ENCODE results near the gene ABCA5.

The ABCA5 gene, protein sequence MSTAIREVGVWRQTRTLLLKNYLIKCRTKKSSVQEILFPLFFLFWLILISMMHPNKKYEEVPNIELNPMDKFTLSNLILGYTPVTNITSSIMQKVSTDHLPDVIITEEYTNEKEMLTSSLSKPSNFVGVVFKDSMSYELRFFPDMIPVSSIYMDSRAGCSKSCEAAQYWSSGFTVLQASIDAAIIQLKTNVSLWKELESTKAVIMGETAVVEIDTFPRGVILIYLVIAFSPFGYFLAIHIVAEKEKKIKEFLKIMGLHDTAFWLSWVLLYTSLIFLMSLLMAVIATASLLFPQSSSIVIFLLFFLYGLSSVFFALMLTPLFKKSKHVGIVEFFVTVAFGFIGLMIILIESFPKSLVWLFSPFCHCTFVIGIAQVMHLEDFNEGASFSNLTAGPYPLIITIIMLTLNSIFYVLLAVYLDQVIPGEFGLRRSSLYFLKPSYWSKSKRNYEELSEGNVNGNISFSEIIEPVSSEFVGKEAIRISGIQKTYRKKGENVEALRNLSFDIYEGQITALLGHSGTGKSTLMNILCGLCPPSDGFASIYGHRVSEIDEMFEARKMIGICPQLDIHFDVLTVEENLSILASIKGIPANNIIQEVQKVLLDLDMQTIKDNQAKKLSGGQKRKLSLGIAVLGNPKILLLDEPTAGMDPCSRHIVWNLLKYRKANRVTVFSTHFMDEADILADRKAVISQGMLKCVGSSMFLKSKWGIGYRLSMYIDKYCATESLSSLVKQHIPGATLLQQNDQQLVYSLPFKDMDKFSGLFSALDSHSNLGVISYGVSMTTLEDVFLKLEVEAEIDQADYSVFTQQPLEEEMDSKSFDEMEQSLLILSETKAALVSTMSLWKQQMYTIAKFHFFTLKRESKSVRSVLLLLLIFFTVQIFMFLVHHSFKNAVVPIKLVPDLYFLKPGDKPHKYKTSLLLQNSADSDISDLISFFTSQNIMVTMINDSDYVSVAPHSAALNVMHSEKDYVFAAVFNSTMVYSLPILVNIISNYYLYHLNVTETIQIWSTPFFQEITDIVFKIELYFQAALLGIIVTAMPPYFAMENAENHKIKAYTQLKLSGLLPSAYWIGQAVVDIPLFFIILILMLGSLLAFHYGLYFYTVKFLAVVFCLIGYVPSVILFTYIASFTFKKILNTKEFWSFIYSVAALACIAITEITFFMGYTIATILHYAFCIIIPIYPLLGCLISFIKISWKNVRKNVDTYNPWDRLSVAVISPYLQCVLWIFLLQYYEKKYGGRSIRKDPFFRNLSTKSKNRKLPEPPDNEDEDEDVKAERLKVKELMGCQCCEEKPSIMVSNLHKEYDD (N-terminal part only)

DNA sequence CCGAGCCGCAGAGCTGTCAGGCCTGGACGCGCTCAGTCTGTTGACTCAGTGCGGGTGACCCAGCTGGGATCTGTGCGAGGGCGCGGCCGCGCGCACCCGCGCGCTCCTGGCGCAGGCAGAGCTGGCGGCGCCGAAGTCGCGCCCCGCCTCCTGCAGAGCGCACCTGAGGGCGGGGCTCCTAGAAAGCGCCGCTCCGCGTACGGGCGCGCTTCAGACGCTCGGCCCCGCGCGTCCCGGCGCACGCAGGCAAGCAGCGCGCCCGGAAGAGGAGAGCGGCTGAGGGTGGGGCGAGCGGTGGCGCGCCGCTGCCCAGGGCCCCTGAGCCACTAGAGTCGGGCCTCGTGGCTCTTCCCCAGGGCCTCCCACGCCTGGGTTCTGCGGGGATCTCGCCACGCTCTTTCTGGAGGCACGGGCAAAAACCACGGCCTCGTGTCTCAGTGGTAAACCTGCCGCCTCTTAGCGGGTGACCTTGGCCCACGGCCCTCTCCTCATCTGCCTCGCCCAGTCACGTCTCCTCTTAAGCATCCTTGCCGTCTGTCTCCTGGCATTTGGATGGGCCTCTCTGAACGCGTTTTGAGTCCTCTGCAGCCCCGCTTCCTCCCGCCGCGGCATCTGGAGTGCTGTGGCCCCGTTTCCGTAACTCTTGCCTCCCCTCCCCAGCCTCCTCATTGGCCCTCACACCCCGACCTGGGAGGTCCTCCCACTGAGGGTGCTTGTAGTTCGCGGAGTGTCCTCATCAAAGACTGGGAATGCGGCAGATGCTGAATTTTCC is at the start of gene ABCA5:
Gene ABCA5 (minus strand): TSS at position 74 of the 772 bp plus-strand sequence. CDS start 12,718 bp downstream, outside the sequence.
- FAIRE-seq = peak; percentile 85

DNA sequence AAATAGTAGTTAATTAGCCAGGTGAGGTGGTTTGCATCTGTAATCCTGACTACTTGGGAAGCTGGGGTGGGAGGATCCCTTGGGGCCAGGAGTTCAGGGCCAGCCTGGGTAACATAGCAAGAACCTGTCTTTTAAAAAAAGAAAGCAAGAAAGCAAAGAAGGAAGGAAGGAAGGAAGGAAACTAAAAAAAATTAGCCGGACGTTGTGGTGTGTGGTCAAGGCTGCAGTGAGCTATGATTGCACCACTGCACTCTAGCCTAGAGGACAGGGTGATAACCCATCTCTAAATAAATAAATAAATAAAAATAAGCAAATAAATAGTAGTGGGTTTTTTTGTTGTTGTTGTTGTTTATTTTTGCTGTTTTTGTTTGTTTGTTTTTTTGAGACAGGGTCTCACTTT is 48.3 kb upstream of the ABCA5 start:
- DNase-seq (ENCODE audit: low spot score) (no peak), FAIRE-seq (no peak)

More for the DNA sequence above, at the start of gene ABCA5:
- DNase-seq (ENCODE audit: low spot score) = peak; percentile 98

DNA sequence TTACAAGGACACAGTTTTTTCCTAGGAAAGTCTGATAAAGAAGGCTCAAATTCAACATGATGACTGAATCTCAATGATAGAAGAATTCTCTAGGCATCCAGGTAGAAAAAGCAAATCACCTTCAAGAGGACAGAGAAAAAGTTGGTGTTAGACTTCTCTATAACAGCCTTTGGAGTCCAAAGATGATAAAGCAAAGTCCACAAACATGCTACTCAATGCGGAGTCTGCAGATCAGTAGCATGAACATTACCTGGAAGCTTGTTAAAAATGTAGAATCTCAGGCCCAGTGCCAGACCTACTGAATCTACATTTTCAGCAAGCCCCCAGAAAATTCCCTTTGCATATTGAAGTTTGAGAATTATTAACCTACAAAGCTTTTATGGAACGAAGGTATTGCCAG is 46.1 kb upstream of the ABCA5 start:
- DNase-seq (ENCODE audit: low spot score) = no peak

DNA sequence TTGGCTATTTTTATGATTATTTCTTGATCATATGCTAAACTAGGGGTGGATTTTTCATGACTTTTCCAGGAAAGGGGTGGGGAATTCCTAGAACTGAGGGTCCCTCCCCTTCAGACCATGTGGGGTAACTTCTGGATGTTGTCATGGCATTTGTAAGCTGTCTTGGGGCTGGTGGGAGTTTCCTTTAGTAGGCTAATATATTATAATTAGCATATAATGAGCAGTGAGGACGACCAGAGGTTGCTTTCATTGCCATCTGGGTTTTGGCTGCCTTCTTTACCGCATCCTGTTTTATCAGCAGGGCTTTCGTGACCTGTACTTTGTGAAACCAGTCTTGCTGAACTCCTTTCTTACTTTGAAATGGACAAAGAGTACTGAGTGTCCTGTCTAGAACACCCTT is 40.4 kb upstream of the ABCA5 start:
- FAIRE-seq (no peak), DNase-seq (ENCODE audit: low spot score) (no peak)

More for the DNA sequence above, 46.1 kb upstream of the ABCA5 start:
- FAIRE-seq = no peak

DNA sequence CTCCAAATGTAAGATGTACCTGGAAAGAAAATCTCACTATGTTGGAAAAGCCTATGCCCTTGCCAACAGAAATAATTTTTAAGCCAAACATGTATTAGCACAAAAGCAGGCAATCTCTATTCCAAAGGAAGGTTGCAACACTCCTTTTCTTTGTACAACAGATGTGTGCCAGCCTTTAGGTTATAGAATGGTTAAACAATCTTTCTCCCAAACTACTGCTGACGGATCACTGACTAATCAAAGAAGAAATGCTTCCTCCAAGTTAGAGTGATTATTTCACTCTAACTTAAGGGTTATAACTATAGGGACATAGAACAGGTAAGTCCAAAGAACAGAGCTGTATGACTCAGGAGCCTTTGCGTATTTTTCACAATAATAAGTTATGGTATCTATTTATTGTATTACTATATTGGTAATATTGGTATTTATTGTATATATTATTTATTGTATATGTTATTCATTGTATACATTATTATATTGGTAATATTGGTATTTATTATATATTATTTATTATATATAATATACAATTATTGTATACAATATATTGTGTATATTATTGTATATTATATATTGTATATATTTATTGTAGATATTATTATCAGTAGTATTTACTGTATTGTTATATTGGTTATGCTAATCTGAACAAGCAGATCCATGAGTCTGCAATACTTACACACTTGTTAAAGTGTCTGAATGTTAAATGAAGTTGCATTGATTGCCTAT is 36.7 kb upstream of the ABCA5 start:
- FAIRE-seq (no peak), DNase-seq (ENCODE audit: low spot score) (no peak)

DNA sequence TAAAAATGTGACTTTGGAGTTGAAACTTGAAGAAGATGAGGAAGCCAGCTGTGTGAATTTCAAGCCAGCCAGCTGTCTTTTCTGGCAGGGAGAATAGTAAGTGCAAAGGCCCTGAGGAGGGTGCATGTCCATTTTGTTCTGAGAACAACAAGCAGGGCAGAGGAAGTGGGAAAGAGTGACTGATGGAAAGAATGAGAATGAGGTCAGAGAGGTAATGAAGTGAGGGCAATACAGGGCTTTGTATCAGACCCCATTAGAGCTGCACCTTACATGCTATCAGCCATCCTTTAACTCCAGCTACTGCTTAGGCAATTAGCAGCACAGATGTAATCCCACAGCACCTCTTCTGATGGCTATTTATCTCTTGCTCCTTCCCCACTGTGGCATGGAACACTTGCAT is 34.2 kb upstream of the ABCA5 start:
- DNase-seq (ENCODE audit: low spot score) = no peak
- no peak for FAIRE-seq

DNA sequence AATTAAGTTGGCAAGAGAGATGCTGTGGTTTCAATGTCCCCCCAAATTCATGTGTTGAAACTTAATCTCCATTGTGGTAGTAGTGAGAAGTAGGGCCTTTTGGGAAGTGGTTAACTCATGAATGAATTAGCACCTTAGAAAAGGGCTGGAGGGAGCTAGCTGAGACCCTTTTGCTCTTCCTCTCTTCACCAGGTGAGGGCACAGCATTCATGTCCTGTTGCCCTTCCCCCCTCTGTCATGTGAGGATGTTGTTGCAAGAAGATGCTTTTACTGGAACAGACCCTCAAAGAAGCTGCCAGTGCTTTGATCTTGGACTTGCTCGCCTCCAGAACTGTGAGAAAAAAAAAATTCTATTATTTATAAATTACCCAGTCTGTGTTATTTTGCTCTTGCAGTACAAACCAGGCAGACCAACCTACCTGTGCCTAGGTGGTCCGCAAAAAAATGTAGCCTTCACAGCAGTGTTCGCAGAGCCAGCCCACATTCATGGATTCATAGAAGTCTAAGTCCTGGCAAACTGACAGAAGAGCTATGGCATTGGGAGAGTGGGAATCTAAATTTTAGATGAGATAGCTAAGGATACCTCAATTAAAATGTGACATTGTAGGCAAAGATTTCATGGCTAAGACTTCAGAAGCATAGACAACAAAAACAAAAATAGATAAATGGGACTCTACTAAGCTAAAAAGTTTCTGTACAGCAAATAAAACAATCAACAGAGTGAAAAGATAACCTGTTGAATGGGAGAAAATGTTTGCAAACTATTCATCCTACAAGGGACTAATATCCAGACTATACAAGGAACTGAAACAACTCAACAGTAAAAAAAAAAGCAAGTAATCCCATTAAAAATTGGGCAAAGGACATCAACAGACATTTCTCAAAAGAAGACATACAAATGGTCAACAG is 32.0 kb upstream of the ABCA5 start:
- peak; percentile 16 for DNase-seq (ENCODE audit: low spot score)
- no peak for FAIRE-seq

DNA sequence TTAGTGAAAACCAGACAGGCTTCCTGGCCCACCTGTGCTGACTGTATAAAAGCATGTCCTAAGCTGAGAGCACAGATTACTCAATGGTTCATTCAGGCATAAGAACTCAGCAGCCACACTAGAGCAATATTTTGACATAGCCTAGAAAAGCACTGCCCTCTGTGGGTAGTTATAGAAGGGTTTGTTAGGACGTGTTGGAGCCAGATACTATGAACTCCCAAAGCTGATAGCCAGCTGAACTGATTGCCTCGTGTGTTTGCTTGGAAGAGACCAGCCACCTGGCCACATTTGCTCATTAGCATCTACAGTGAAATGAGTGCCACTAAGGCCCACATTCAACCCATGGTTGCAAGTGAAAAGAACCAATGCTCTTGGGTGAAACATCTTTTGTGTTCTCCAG is 30.8 kb upstream of the ABCA5 start:
- no peak for FAIRE-seq
- DNase-seq (ENCODE audit: low spot score) = no peak

DNA sequence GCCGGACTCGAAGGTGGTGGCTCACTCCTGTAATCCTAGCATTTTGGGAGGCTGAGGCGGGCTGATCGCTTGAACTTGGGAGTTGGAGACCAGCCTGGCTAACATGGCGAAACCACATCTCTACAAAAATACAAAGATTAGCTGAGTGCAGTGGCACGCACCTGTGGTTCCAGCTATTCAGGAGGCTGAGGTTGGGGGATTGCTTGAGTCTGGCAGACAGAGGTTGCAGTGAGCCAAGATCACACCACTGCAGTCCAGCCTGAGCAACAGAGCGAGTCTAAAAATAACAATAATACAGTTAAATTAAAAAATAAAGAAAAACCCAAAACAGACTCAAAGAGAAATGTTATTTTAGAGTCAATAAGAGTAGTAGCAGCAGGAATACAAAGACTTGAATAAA is 29.7 kb upstream of the ABCA5 start:
- DNase-seq (ENCODE audit: low spot score) (no peak), FAIRE-seq (no peak)

DNA sequence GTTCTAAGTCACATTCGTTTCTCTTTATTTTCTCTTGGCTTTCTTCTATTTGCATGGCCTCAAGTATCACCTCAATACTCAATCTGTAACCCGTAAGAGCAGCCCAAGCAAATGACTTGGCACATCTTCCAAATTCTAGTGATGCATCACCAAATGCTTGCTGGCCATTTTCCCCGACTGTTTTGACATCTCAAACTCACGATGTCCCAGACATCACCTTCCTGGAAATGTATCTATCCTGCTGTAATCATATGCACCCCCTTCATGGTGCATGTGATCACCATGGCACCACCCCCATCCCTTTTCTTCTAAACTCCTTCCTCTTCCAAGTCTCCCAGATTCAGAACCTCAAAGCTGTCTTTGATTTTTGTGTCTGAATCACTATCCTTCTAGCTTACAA is 24.0 kb upstream of the ABCA5 start:
- no peak for FAIRE-seq
- DNase-seq (ENCODE audit: low spot score) = no peak

DNA sequence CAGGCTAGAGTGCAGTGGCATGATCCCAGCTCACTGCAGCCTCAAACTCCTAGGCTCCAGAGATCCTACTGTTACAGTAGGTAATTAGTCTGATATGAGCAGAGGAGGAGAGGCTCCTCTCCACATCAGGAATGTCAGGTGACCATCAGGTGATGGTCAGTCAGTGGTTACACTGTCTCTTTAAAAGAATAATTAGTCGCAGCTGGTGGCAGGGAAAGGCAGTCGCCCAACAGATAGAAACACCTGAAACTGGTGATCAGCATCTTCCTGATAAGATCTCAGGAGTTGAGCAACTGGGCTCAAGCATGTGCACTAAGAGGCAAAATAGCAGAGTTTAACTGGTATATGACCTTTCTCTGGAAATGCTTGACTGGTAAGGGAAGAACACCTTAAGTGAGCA is 21.5 kb upstream of the ABCA5 start:
- DNase-seq (ENCODE audit: low spot score) (no peak), FAIRE-seq (peak; percentile 44)

DNA sequence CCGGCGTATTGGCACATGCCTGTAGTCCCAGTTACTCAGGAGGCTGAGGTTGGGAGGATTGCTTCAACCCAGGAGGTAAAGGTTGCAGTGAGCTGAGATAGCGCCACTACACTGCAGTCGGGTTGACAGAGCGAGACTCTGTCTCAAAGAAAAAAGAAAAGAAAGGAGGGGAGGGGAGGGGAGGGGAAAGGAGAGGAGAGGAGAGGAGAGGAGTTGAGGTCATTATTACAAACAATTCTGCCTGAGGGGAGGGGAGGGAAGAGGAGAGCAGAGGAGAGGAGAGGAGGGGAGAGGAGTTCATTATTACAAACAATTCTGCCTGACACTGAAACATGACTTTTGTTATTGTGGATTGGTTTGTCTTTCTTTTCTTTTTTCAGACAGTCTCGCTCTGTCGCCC is 19.8 kb upstream of the ABCA5 start:
- DNase-seq (ENCODE audit: low spot score) = no peak

DNA sequence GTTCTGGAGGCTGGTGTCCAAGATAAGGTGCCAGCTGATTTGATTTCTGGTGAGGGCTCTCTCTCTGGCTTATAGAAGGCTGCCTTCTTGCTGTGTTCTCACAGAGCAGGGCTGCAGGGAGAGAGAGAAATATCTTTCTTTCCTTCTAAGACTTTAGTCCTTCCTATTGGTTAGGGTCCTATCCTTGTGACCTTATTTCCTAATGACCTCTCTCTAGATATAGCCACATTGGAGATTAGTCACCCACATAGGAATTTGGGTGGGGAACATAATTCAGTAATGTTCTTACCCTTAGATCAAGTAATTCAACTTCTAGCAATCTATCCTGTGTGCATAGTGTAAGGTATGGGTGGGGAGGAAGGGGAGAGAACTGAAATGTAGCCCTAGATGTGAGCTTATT is 18.0 kb upstream of the ABCA5 start:
- FAIRE-seq (peak; percentile 68), DNase-seq (ENCODE audit: low spot score) (peak; percentile 52)

More for the DNA sequence above, 19.8 kb upstream of the ABCA5 start:
- FAIRE-seq = no peak

DNA sequence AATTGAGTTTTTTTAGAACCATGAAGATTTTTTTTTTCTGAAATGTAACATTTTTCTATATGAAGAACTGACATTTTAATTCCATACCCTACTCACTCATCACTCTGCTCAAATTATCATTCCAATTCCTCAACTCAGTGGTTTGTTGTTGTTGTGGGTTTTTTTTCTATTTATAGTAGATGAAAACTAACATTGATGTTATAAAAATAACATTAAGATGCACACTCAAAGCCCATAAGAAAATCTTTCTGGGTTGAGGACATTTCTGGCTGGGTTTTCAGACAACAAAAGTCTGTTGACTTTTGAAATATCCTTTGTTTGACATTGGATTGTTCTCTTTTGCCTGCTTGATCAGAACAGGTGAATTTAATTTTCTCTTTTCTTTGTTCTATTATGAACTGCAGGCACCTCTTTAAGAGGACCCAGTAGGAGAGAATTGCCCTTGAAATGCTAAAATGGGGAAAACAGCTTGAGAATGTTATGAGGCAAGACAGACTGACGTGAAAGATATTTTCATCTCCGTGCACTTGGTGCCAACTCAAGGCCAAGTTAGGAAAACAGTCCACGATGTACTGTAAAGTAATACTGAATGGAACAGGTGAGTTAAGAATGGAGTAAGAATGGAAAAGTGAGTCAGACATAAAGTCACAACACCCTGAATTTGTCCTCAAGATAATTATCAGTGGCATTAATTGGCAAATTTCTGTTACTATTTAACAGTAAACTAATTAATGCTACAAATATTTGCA is 16.1 kb upstream of the ABCA5 start:
- no peak for FAIRE-seq

DNA sequence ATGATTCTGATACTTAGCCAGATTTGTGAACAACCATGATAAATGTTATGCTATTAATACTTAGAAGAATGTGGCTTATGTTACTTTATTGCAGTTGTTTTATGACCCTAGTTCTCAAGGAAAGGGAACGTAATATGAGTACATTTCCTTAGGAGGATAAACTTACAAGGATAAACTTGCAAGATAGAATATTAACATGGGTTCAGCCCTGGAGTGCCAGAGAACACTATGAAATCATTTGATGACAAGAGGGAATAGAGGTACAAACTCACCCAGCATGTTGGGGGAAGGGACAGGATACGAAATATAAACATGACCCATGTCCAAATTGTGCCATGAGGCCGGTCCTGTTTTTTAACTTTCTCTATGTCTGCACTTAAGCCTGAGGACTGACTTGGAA is 13.0 kb upstream of the ABCA5 start:
- FAIRE-seq (no peak), DNase-seq (ENCODE audit: low spot score) (no peak)

More for the DNA sequence above, 16.1 kb upstream of the ABCA5 start:
- no peak for DNase-seq (ENCODE audit: low spot score)

DNA sequence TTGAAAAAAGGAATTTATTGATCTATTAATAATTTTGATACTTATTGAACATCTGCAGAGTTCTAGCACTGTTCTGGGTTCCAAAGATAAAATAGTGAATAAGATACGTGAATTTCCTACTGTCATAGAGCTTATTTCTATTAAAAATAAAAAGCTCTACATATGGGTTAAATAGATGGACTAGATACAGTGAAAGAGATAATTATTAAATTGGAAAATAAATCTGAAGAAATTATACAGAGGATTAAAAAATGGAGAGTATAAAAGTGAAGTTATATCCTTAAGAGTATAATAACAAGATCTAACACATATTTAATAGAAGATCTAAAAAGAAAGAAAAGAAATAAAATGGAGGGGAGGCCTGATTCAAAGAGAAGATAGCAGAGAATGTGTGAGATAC is 10.1 kb upstream of the ABCA5 start:
- FAIRE-seq (no peak), DNase-seq (ENCODE audit: low spot score) (no peak)

DNA sequence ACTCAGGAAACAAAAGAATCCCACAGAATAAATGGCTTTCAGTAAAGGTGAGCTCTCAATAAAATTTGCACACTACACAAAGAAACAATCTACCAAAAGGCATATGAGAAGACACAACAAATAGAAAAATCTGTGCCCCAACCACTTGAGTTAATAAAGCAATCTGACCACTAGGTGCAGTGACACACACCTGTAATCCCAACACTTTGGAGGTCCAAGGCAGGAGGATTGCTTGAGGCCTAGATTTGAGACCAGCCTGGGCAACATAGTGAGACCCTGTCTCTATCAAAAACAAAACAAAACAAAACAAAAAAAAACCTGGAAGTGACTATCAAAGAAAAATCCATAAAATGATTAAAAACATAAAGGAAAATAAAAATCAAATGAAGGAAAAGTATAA is 9.6 kb upstream of the ABCA5 start:
- FAIRE-seq = no peak
- DNase-seq (ENCODE audit: low spot score) = no peak

DNA sequence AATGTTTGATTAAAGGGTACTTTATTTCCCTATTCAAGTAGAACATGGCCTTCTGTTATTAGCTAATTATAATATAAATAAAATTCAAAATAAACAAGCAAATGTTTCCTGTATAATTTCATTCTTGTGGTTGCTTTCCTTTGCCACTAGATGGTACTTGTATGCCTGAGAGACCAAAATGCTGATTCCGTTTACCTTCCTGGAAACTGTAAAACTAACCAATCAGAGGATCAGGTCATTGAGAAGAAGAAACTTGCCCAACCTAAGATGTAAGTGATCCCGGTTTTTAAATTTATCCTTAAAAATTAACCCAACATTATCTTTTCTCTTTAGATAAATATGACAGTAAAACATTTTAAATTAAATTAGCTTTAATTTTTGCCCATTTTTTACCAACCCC is 8.1 kb upstream of the ABCA5 start:
- peak; percentile 13 for DNase-seq (ENCODE audit: low spot score)
- FAIRE-seq = no peak
